T-helper 1 cell (primary cell): Measurements from ENCODE around the gene MRPL16.

Source experiments
- DNase-seq, 5 donors: peaks; one replicate each; pipeline ENCODE4 v3.0.0-alpha.2; 2012 to 2020

The MRPL16 gene

GRCh38 chr11:59770319-59770718 is 40.3 kb downstream of the MRPL16 start:
- DNase-seq = no peak

DNA sequence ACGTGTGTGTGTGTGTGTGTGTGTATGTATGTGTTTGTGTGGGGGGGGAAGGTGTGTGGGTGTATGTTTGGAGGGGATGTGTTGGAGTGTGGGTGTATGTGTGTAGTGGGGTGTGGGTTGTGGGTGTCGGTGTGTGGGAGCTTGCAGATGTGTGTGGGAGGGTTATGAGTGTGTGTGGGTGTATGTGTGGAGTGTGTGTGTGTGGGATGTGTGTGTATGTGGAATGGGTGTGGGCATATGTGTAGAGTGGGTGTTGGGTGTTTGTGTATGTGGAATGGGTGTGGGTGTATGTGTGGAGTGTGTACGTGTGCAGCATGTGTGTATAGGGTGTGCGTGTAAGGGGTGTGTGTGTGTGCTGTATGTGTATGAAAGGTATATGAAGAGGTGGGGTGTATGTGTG is 40.8 kb downstream of the MRPL16 start:
- no peak for DNase-seq

GRCh38 chr11:59769111-59769510 is 41.5 kb downstream of the MRPL16 start:
- no peak for DNase-seq

DNA sequence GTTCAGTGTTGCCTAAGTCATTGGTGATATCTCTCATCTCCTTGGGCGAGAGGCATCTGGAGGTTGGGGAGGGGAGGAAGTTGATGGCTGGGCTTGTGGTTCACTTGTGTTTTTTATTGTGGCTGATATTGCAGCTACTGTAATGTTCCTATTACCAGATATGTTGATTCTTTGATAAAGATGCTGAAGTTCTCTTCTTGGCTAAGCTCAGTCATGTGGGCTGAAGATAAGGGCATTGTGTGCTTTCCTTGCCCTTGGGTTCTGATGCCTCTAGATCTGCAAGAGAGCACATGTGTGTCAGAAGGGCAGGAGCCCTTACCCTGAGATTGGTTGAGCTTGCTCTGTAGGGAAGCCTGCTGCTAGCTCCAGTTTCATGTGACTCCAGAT is 43.4 kb downstream of the MRPL16 start:
- peak in 1 of 5 donors; percentile 36 for DNase-seq

DNA sequence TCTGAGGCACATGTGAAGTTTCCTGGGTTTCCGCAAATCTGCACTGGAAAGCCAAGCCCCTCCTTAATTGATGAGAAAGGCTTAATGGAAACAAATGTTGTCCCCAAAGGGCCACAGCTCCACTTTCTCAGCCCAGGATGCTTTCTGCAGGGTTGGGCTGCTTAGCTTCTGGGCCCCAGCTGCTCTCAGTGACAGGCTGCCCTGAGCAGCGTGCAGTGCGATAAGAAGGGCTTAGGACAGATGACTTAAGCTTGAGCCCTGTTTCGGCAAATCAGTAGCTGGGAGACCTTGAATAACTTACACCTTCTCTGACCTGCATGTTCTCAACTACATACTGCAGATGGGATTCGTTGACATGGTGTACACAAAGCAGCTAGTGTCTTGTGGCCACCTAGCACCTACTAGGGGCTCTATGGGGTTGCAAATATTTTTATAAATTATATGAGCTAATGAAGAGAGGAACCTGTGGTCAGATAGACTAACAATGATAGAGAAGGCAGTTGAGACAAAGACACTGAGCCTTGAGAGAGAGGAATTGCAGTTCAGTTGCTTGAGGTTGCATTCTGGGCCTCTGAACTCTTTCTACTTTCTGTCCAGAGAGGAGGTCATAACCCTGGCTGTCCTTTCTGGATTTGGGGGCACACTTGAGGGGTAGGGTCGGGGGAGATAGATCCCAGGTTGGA is 43.9 kb downstream of the MRPL16 start:
- DNase-seq = no peak

GRCh38 chr11:59765068-59765735 is 45.4 kb downstream of the MRPL16 start:
- DNase-seq = no peak

DNA sequence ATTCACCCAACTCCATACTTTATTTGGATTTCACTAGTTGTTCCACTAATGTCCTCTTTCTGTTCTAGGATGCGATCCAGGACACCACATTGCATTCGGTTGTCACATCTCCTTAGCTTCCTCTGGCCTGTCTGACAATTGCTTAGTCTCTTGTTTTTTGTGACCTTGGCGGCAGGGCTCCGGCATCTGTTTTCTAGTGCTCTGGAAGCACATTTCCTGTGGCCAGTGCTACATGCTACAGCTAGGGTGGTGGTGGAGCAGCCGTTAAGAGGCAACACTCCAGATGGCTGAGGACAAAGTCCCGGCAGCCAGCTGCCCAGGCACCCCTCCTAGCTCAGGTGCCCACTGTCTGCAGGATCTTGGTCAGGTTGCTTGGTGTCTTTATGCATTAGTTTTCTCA is 48.6 kb downstream of the MRPL16 start:
- no peak for DNase-seq

DNA sequence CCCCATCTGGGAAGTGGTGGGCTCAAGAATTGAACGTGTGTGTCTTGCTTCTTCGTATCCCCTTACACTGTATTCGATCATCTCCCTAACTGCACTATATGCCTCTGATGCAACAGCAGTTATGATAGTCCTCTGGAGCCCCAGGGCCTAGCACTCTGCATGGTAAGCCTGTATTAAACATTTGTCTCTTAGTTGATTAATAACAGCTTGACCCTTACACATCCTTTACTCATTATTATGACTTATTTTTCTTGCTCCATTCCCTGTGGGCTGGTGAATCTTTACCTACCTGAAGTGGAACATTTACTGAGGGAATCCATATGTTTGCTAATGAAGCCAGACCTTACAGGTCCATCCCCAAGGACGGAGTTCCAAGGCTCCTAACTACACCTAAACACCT is 49.8 kb downstream of the MRPL16 start:
- no peak for DNase-seq

- DNase-seq = no peak
Observed at GRCh38 chr11:59759900-59760299, 50.7 kb downstream of the MRPL16 start.

- no peak for DNase-seq
Observed at GRCh38 chr11:59758401-59759037, 52.1 kb downstream of the MRPL16 start.

DNA sequence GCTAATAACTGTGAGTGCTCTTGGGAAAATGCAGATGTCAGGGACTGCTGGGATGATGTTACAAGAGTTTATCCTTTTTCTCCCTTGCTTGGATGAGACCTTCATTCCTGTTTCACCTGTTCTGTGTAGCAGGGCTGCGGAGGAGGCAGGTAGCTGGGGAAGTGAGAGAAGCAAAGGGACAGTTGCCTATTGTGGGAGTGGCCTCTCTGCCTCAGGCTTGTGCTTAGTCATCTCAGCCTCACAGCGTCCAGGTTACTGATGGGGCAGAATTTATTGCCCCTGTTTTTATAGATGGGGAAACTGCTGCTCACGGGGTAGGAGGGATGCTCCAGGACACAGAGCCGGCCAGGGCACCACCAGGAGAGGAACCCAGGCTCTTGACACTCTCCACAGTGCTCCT is 53.7 kb downstream of the MRPL16 start:
- no peak for DNase-seq

DNA sequence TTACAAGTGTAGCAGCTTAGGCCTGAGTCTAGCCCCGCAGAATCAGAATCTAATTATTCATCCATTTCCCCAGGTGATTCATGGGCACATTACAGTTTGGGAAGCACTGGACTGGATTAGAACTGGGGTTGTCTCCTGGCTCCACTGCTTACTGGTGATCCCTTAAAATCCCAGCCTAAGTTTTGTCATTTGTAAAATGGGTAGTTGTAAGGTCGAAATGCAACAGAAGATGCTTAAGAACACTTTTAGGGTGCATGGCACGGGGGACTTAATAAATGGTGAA is 54.1 kb downstream of the MRPL16 start:
- DNase-seq = no peak
